Measurements from ENCODE around the gene KIF13A. TPM values are rescaled to one million over a fixed set of nuclear protein-coding genes. Genes with fewer than 3 reads are reported as not detected.

KIF13A gene
- total and polyA plus RNA-seq, 2 donors (not counting 3 experiments of a cell fraction or from before 2014, with no cell fraction given), result 24.9 to 65.8 TPM

DNA sequence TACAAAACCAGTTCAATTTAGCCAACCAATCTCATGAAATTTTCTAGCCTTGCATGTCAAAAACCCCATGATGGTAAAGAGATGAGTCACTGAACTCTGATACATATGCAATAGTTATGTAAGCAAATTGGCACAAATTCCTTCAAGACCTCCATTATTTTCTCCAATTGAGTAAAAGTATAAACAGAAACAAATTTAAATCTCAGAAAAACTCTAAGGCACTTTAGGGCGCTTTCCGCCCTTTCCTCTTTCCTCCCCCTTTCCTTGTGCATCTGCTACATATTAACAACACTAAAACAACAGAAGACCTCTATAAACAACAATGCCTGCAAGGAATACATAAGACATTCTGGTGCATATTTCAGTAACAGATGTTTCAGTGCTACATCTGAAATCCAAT, 48.5 kb downstream of the KIF13A start:
- H4K20me1 ChIP-seq (replicated peaks; ENCODE audit: control insufficient read depth, extremely low read depth, insufficient read depth, low read length), result no peaks in the 10 kb centered on the region
- no TSS peak for BruUV-seq (replicated peaks)
- no peak overlapping the region for H3K9ac ChIP-seq (replicated peaks; ENCODE audit: extremely low read depth, insufficient read depth, low read length)
- no peak overlapping the region for H3K4me3 ChIP-seq (replicated peaks in 1 of 3; ENCODE audit: insufficient read depth in 1 of 3, low read depth in 1 of 3, low read length in 3 of 3)
- no peak overlapping the region for H3K27ac ChIP-seq (ENCODE audit: insufficient read depth, low read depth, low read length)
- DNase-seq (ENCODE audit: low read depth, low spot score) (no peak), FAIRE-seq (no peak)
- no peaks in the 10 kb centered on the region for H3K4me1 ChIP-seq (ENCODE audit: control insufficient read depth, extremely low read depth, insufficient read depth, low read length)
- peaks cover 2% of the 10 kb centered on the region for H3K9me1 ChIP-seq (replicated peaks; ENCODE audit: control insufficient read depth, extremely low read depth, insufficient read depth, low read length)
- POLR2A ChIA-PET, result interaction anchor here (0.7 kb wide), 1 partner anchor 33 kb away, joined by 3 read pairs; no protein-coding TSS in a partner anchor
- H2AFZ ChIP-seq (ENCODE audit: low read depth, low read length), result no peak overlapping the region
- CTCF ChIA-PET, result interaction anchor here (0.6 kb wide), 1 partner anchor 15 kb away, joined by 3 read pairs; no protein-coding TSS in a partner anchor
- intact Hi-C loops (cut with micrococcal nuclease) (no loop called here), dilution Hi-C loops (cut with MboI; ENCODE audit: extremely low pct_ligation_motif_present, low sequenced_read_pairs) (no loop called here)
- no peaks in the 10 kb centered on the region for H3K36me3 ChIP-seq (ENCODE audit: control insufficient read depth in 2 of 2, extremely low read depth in 1 of 2, insufficient read depth in 2 of 2, low read length in 2 of 2)
- no peak overlapping the region for H3K4me2 ChIP-seq (ENCODE audit: insufficient read depth, low read length)
- H3K27me3 ChIP-seq (ENCODE audit: control insufficient read depth in 2 of 2, insufficient read depth in 2 of 2, low read length in 2 of 2), result no peaks in the 10 kb centered on the region
- TF ChIP-seq EZH2 (IDR thresholded peaks at IDR 0.05; ENCODE audit: borderline replicate concordance, low read depth, low read length, severe bottlenecking), result no peak
- no peak for TF ChIP-seq MYC (IDR thresholded peaks at IDR 0.05; ENCODE audit: low read depth, low read length)
- TF ChIP-seq FOS (IDR thresholded peaks at IDR 0.05; ENCODE audit: borderline replicate concordance, insufficient read depth, low read length), result no peak
- TF ChIP-seq, protein P1, sequence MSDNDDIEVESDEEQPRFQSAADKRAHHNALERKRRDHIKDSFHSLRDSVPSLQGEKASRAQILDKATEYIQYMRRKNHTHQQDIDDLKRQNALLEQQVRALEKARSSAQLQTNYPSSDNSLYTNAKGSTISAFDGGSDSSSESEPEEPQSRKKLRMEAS (IDR thresholded peaks at IDR 0.05; ENCODE audit: insufficient read depth, insufficient read length), result no peak
- TF ChIP-seq POLR2A (IDR thresholded peaks at IDR 0.05; ENCODE audit: low read depth, low read length), result no peak
- TF ChIP-seq JUN (IDR thresholded peaks at IDR 0.05; ENCODE audit: borderline replicate concordance, insufficient read depth, insufficient read length, low read depth), result no peak
- TF ChIP-seq POLR2AphosphoS5 (IDR thresholded peaks at IDR 0.05; ENCODE audit: insufficient read depth, low read depth, low read length), result no peak
- TF ChIP-seq GATA2 (IDR thresholded peaks at IDR 0.05; ENCODE audit: insufficient read depth, insufficient read length, low read depth, low read length), result no peak
- no peak for TF ChIP-seq CTCF (IDR thresholded peaks at IDR 0.05; ENCODE audit: extremely low read depth in 1 of 2, insufficient read depth in 1 of 2, low read depth in 1 of 2, low read length in 2 of 2)
- peaks cover 25% of the 10 kb centered on the region for H3K79me2 ChIP-seq (ENCODE audit: control insufficient read depth, insufficient read depth, low read length)
- H3K9me3 ChIP-seq (replicated peaks; ENCODE audit: control insufficient read depth, insufficient read depth, low read length), result no peaks in the 10 kb centered on the region

Measured in endothelial cell of umbilical vein (primary cell).